Measurements from ENCODE around the gene ADGRF4.
"Not testable (repeated sequence)": the region's sequence is repeated elsewhere in the genome, so short reads cannot be mapped to it uniquely, and the experiment has no call there.

ADGRF4 gene

DNA sequence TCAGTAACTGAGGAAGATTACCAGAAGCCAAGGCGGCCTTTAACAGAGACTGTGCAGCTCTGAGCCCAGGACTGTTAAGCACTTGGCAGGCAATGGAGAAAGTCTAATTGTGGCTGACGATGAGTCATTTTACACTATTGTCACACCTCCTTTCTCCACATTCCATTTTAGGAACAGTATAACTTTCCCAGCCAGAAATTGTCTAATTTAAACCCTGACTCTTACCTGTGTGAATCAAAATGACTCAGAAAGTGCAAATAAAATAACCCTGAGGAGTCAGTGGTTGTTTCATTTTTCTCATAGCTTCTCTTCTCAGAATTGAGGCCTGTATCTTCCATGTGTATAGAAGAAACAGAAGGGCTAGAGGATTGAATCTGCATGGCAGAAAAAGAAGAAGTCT, 43.4 kb downstream of the ADGRF4 start:
- DNase-seq (ENCODE audit: low read depth), result peak; percentile 95
- no peak overlapping the region for H3K4me3 ChIP-seq (ENCODE audit: low read length)
- TF ChIP-seq CTCF (IDR thresholded peaks at IDR 0.05; ENCODE audit: insufficient read depth, low read depth, low read length, missing control alignments), result no peak

DNA sequence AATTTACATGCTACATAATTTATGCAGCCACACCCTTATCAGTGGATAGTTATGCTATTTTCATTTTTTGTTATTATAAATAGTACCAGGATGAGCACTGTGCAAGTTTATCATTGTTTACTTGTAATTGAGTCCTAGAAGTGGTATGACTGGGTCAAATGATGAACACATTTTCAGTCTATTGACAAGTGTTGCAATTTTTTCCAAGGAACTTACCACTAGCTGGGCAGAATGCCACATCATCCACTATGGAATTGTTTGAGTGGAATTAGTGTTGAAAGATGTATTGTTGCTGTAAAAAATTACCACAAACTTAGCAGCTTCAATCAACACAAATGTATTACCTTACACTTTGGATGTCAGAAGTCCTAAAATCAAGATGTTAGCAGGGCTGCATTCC, 45.4 kb downstream of the ADGRF4 start:
- no peak overlapping the region for H3K4me3 ChIP-seq (ENCODE audit: low read length)
- no peak for TF ChIP-seq CTCF (IDR thresholded peaks at IDR 0.05; ENCODE audit: insufficient read depth, low read depth, low read length, missing control alignments)
- peak; percentile 92 for DNase-seq (ENCODE audit: low read depth)

DNA sequence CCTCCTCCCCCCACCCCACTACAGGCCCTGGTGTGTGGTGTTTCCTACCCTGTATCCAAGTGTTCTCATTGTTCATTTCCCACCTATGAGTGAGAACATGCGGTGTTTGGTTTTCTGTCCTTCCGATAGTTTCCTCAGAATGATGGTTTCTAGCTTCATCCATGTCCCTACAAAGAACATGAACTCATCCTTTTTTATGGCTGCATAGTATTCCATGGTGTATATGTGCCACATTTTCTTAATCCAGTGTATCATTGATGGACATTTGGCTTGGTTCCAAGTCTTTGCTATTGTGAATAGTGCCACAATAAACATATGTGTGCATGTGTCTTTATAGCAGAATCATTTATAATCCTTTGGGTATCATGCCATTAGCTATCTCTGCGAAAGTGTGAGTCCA, 46.9 kb downstream of the ADGRF4 start:
- not testable (repeated sequence) for H3K4me3 ChIP-seq (ENCODE audit: low read length); DNase-seq (ENCODE audit: low read depth)

DNA sequence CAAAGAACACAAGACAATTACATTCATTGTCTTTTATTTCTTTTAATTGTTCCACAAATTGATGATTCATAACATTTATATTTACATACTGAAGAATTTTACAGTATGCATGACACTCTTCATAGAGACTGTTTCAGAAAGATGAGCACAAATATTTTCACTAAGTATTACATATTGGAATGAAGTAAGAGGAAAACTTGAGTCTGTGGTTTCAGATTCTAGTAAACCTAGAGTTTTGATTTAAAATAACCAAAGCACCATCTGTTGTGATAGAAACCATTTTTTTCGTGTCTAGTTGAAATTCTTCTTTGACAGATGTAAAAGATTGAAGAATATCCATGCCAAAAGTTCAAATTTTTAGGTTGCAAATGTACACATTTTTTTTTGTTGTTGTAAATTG, 51.4 kb downstream of the ADGRF4 start:
- no peak overlapping the region for H3K4me3 ChIP-seq (ENCODE audit: low read length)
- no peak for DNase-seq (ENCODE audit: low read depth)
- no peak for TF ChIP-seq CTCF (IDR thresholded peaks at IDR 0.05; ENCODE audit: insufficient read depth, low read depth, low read length, missing control alignments)

DNA sequence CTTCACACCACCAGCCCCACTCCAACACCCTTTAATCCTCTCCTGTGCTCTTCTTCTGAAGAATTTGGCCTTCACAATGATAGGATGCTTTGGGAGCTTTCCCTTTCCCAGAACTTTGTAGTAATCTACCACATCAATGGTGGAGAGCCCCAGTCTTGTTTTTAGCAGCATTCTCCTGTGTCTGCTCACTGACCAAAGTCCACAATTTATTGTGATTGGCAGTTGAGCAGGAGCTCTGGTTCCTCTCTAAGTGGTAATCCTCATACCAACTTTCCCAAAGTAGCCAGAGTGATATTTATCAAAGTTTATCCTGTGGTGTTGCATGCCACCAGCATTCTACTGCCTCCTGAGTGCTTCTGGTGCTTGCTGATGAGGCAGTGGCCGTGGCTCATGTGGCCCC, 54.4 kb downstream of the ADGRF4 start:
- TF ChIP-seq CTCF (IDR thresholded peaks at IDR 0.05; ENCODE audit: insufficient read depth, low read depth, low read length, missing control alignments), result no peak
- DNase-seq (ENCODE audit: low read depth), result no peak
- H3K4me3 ChIP-seq (ENCODE audit: low read length), result no peak overlapping the region

- H3K4me3 ChIP-seq (ENCODE audit: low read length), result no peak overlapping the region
- no peak for TF ChIP-seq CTCF (IDR thresholded peaks at IDR 0.05; ENCODE audit: insufficient read depth, low read depth, low read length, missing control alignments)
- peak; percentile 59 for DNase-seq (ENCODE audit: low read depth)
Observed at GRCh38 chr6:47759364-47759763, 61.0 kb downstream of the ADGRF4 start.

DNA sequence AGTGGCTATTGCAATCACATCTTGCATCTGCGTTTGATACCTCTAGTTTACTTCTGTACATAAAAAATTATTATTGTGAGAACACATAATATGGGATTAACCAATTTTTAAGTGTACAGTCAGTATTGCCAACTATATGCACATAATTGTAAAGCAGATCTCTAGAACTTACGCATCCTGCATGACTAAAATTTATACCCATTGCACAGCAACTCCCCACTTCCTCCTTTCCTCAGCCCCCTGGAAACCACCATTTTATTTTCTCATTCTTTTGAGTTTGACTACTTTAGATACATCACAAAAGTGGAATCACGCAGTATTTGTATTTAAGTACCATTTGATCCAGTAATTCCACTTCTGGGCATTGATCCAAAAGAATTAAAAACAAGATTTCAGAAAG, 64.1 kb downstream of the ADGRF4 start:
- no peak for DNase-seq (ENCODE audit: low read depth)
- no peak overlapping the region for H3K4me3 ChIP-seq (ENCODE audit: low read length)

More for the DNA sequence above, 64.1 kb downstream of the ADGRF4 start:
- no peak for TF ChIP-seq CTCF (IDR thresholded peaks at IDR 0.05; ENCODE audit: insufficient read depth, low read depth, low read length, missing control alignments)

All from epithelial cell of esophagus (primary cell).